ENCODE data around the gene LDLRAD4.

LDLRAD4 gene

GRCh38 chr18:13286456-13287125 lies 68.0 kb downstream of the LDLRAD4 start:
- DNase-seq (ENCODE audit: low spot score), result no peak

GRCh38 chr18:13287372-13287771 lies 68.8 kb downstream of the LDLRAD4 start:
- peak; percentile 11 for DNase-seq (ENCODE audit: low spot score)

GRCh38 chr18:13288509-13289133 lies 70.1 kb downstream of the LDLRAD4 start:
- no peak for DNase-seq (ENCODE audit: low spot score)

GRCh38 chr18:13289481-13290205 lies 71.1 kb downstream of the LDLRAD4 start:
- no peak for DNase-seq (ENCODE audit: low spot score)

GRCh38 chr18:13290856-13291271 lies 72.3 kb downstream of the LDLRAD4 start:
- DNase-seq (ENCODE audit: low spot score), result no peak

GRCh38 chr18:13291299-13291698 lies 72.7 kb downstream of the LDLRAD4 start:
- DNase-seq (ENCODE audit: low spot score), result no peak

- no peak for DNase-seq (ENCODE audit: low spot score)
Observed at GRCh38 chr18:13291745-13292447, 73.3 kb downstream of the LDLRAD4 start.

- no peak for DNase-seq (ENCODE audit: low spot score)
Observed at GRCh38 chr18:13292736-13293135, 74.2 kb downstream of the LDLRAD4 start.

GRCh38 chr18:13294309-13294708 lies 75.7 kb downstream of the LDLRAD4 start:
- DNase-seq (ENCODE audit: low spot score), result no peak

GRCh38 chr18:13295894-13296293 lies 77.3 kb downstream of the LDLRAD4 start:
- DNase-seq (ENCODE audit: low spot score), result no peak

- DNase-seq (ENCODE audit: low spot score), result no peak
Observed at GRCh38 chr18:13296867-13297574, 78.5 kb downstream of the LDLRAD4 start.

GRCh38 chr18:13298262-13298661 lies 79.7 kb downstream of the LDLRAD4 start:
- DNase-seq (ENCODE audit: low spot score), result no peak

GRCh38 chr18:13300029-13300428 lies 81.5 kb downstream of the LDLRAD4 start:
- no peak for DNase-seq (ENCODE audit: low spot score)

- DNase-seq (ENCODE audit: low spot score), result no peak
Observed at GRCh38 chr18:13300796-13301195, 82.2 kb downstream of the LDLRAD4 start.

- no peak for DNase-seq (ENCODE audit: low spot score)
Observed at GRCh38 chr18:13302040-13302439, 83.5 kb downstream of the LDLRAD4 start.

- no peak for DNase-seq (ENCODE audit: low spot score)
Observed at GRCh38 chr18:13302457-13303225, 84.1 kb downstream of the LDLRAD4 start.

GRCh38 chr18:13303756-13304364 lies 85.3 kb downstream of the LDLRAD4 start:
- DNase-seq (ENCODE audit: low spot score), result no peak

GRCh38 chr18:13305301-13305700 lies 86.7 kb downstream of the LDLRAD4 start:
- DNase-seq (ENCODE audit: low spot score), result no peak

- DNase-seq (ENCODE audit: low spot score), result no peak
Observed at GRCh38 chr18:13306583-13306982, 88.0 kb downstream of the LDLRAD4 start.

- DNase-seq (ENCODE audit: low spot score), result no peak
Observed at GRCh38 chr18:13308369-13308768, 89.8 kb downstream of the LDLRAD4 start.

Data from hematopoietic multipotent progenitor cell treated with erythropoietin and hydrocortisone succinate and interleukin-3 and kit ligand, for 15 days (in vitro differentiated cells).